GM12878 (cell line): ENCODE measurements around the gene FGR. TPM values are rescaled to one million over a fixed set of nuclear protein-coding genes. Genes with fewer than 3 reads are reported as not detected.
A peak's percentile ranks its signal among the peaks of the same experiment; 100 is the strongest.

Experiments used
- ATAC-seq: fragments of 200-7000 bp; cut with Tn5 transposase; 3 replicates; pipeline ENCODE4 v1.9.1; 2020; ENCODE audit warnings: mild to moderate bottlenecking, moderate library complexity
- BruUV-seq: library from RNA; stranded (reverse); fragments of 400-500 nt; replicated peaks from 2 replicates; lab custom pipeline; 2021; lab: Mats Ljungman, UMichigan
- CTCF ChIA-PET: fragments of 300-600 bp; sonication (Branson Sonifier 250); formaldehyde crosslinking; extraction: SDS; loops from one replicate; lab custom pipeline; 2021; ENCODE audit warnings: inconsistent platforms; lab: Yijun Ruan, JAX
- POLR2A ChIA-PET: fragments of 350-600 bp; formaldehyde crosslinking; extraction: SDS; loops from one replicate; lab custom pipeline; 2021; ENCODE audit warnings: inconsistent platforms; lab: Charles Lee
- RAD21 ChIA-PET: fragments of 300-600 bp; sonication (Branson Sonifier 250); formaldehyde crosslinking; loops from one replicate; lab custom pipeline; 2023; ENCODE audit warnings: antibody characterized with exemption; ENCODE audit not compliant: unreplicated experiment; lab: Charles Lee
- SMC1A ChIA-PET: fragments of 300-600 bp; sonication (Branson Sonifier 250); formaldehyde crosslinking; loops from one replicate; lab custom pipeline; 2023; ENCODE audit not compliant: unreplicated experiment, uncharacterized antibody; lab: Charles Lee
- DNase-seq: peaks from one replicate; pipeline ENCODE4 v3.0.0-alpha.2; 2011; ENCODE audit warnings: low read depth, low spot score
- FAIRE-seq: peaks from 3 replicates; lab custom pipeline; 2011; peaks lifted over from hg19 to GRCh38; lab: Jason Lieb, UNC
- H2AFZ ChIP-seq: 2 replicates; pipeline ENCODE4 v1.6.0; 2011; ENCODE audit warnings: low read depth, low read length, control low read depth; ENCODE audit not compliant: control insufficient read depth
- H3K27ac ChIP-seq: 2 replicates; pipeline ENCODE4 v1.5.1; 2011; ENCODE audit warnings: control low read depth; ENCODE audit not compliant: control insufficient read depth, insufficient read depth
- H3K27me3 ChIP-seq, 2 experiments: replicated peaks in 1 of 2; 2 replicates each; pipeline versions ENCODE4 v1.6.0 to v1.6.1; 2011; ENCODE audit warnings: low read length in 1 of 2; ENCODE audit not compliant: control insufficient read depth in 2 of 2, insufficient read depth in 2 of 2
- H3K36me3 ChIP-seq, 2 experiments: 2 replicates each; pipeline ENCODE4 v1.5.1; 2011; ENCODE audit warnings: low read length in 1 of 2; ENCODE audit not compliant: control insufficient read depth in 2 of 2, insufficient read depth in 2 of 2
- H3K4me1 ChIP-seq: 2 replicates; pipeline ENCODE4 v1.6.1; 2011; ENCODE audit warnings: mild to moderate bottlenecking, low read length, moderate library complexity, mixed read lengths; ENCODE audit not compliant: control insufficient read depth, insufficient read depth
- H3K4me2 ChIP-seq: 2 replicates; pipeline ENCODE4 v1.6.0; 2011; ENCODE audit warnings: control low read depth; ENCODE audit not compliant: control insufficient read depth, insufficient read depth
- H3K4me3 ChIP-seq: fragments of 200-600 bp; sonication (generic); 2 replicates; pipeline ENCODE4 v1.5.1; 2016
- H3K79me2 ChIP-seq: 2 replicates; pipeline ENCODE4 v1.6.0; 2011; ENCODE audit warnings: low read length; ENCODE audit not compliant: control insufficient read depth, insufficient read depth
- H3K9ac ChIP-seq: 2 replicates; pipeline ENCODE4 v1.8.0; 2011; ENCODE audit warnings: low read length, control low read depth, mixed read lengths; ENCODE audit not compliant: control insufficient read depth, insufficient read depth
- H3K9me3 ChIP-seq: replicated peaks from 3 replicates; pipeline ENCODE4 v1.5.1; 2011; ENCODE audit warnings: mild to moderate bottlenecking, low read length; ENCODE audit not compliant: control insufficient read depth, insufficient read depth
- H4K20me1 ChIP-seq: 2 replicates; pipeline ENCODE4 v1.6.0; 2011; ENCODE audit not compliant: control insufficient read depth, insufficient read depth
- CREM ChIP-seq: IDR thresholded peaks from 2 replicates; pipeline ENCODE4 v1.6.1; 2014; ENCODE audit warnings: antibody characterized with exemption, low read depth
- DPF2 ChIP-seq: fragments of 450-650 bp; IDR thresholded peaks from 2 replicates; pipeline ENCODE4 v1.6.1; 2017; ENCODE audit warnings: mild to moderate bottlenecking
- FOXK2 ChIP-seq: fragments of 450-650 bp; IDR thresholded peaks from 2 replicates; pipeline ENCODE4 v1.6.1; 2017; ENCODE audit warnings: mild to moderate bottlenecking, moderate library complexity
- HDAC6 ChIP-seq: fragments of 200-600 bp; sonication (generic); IDR thresholded peaks from one replicate; pipeline ENCODE4 v1.8.0; 2017; ENCODE audit warnings: antibody characterized with exemption; ENCODE audit not compliant: unreplicated experiment
- IRF4 ChIP-seq: IDR thresholded peaks from 2 replicates; pipeline ENCODE4 v1.6.1; 2011; ENCODE audit warnings: low read depth, low read length
- KLF5 ChIP-seq: fragments of 450-650 bp; IDR thresholded peaks from 2 replicates; pipeline ENCODE4 v1.6.1; 2014; ENCODE audit warnings: mild to moderate bottlenecking; ENCODE audit not compliant: partially characterized antibody
- MEF2B ChIP-seq: fragments of 450-650 bp; IDR thresholded peaks from 2 replicates; pipeline ENCODE4 v1.6.1; 2018; ENCODE audit warnings: mild to moderate bottlenecking, moderate library complexity; ENCODE audit not compliant: partially characterized antibody, poor library complexity, severe bottlenecking
- MYC ChIP-seq: IDR thresholded peaks from 2 replicates; pipeline ENCODE4 v1.6.1; 2011; ENCODE audit warnings: mild to moderate bottlenecking, low read length, moderate library complexity, inconsistent platforms; ENCODE audit not compliant: insufficient read depth, insufficient replicate concordance, insufficient read length, severe bottlenecking
- PAX5 ChIP-seq: IDR thresholded peaks from 2 replicates; pipeline ENCODE4 v1.6.1; 2011; ENCODE audit warnings: low read depth, low read length, borderline replicate concordance
- PAX8 ChIP-seq: fragments of 450-650 bp; IDR thresholded peaks from 2 replicates; pipeline ENCODE4 v1.6.1; 2017; ENCODE audit warnings: mild to moderate bottlenecking, moderate library complexity
- POLR2A ChIP-seq: IDR thresholded peaks from 2 replicates; pipeline ENCODE4 v1.6.1; 2011; ENCODE audit warnings: low read depth, mild to moderate bottlenecking, low read length
- POLR2AphosphoS2 ChIP-seq: IDR thresholded peaks from 2 replicates; pipeline ENCODE4 v1.6.1; 2011; ENCODE audit warnings: low read depth, mild to moderate bottlenecking, low read length, improper control_type of control experiment, moderate library complexity
- POLR2AphosphoS5 ChIP-seq: IDR thresholded peaks from 2 replicates; pipeline ENCODE4 v1.6.1; 2011; ENCODE audit warnings: mild to moderate bottlenecking, low read length, inconsistent platforms
- SIX5 ChIP-seq: IDR thresholded peaks from 2 replicates; pipeline ENCODE4 v1.6.1; 2011; ENCODE audit warnings: mild to moderate bottlenecking, low read depth, low read length, moderate library complexity; ENCODE audit not compliant: severe bottlenecking
- SMAD5 ChIP-seq: IDR thresholded peaks from 2 replicates; pipeline ENCODE4 v1.6.1; 2016; ENCODE audit warnings: antibody characterized with exemption, low read depth
- SMC3 ChIP-seq: IDR thresholded peaks from 2 replicates; pipeline ENCODE4 v1.6.1; 2011; ENCODE audit warnings: low read length, improper control_type of control experiment, borderline replicate concordance
- STAT1 ChIP-seq: fragments of 450-650 bp; conservative IDR thresholded peaks from 2 replicates; pipeline ENCODE4 v1.6.1; 2014; ENCODE audit warnings: antibody characterized with exemption, mild to moderate bottlenecking
- SUZ12 ChIP-seq: fragments of 200-600 bp; sonication (generic); IDR thresholded peaks from one replicate; pipeline ENCODE4 v1.6.1; 2018; ENCODE audit warnings: antibody characterized with exemption, mild to moderate bottlenecking; ENCODE audit not compliant: unreplicated experiment
- TAF1 ChIP-seq: IDR thresholded peaks from 2 replicates; pipeline ENCODE4 v1.6.1; 2011; ENCODE audit warnings: mild to moderate bottlenecking, low read depth, low read length, borderline replicate concordance
- TARDBP ChIP-seq: IDR thresholded peaks from 2 replicates; pipeline ENCODE4 v1.6.1; 2016; ENCODE audit warnings: borderline replicate concordance
- YY1 ChIP-seq: IDR thresholded peaks from 2 replicates; pipeline ENCODE4 v1.6.1; 2011; ENCODE audit warnings: low read depth, mild to moderate bottlenecking, low read length
- ZNF207 ChIP-seq: fragments of 450-650 bp; IDR thresholded peaks from 2 replicates; pipeline ENCODE4 v1.6.1; 2014; ENCODE audit warnings: antibody characterized with exemption, mild to moderate bottlenecking, borderline replicate concordance
- ZNF217 ChIP-seq: fragments of 450-650 bp; IDR thresholded peaks from 2 replicates; pipeline ENCODE4 v1.6.1; 2017; ENCODE audit warnings: antibody characterized with exemption, mild to moderate bottlenecking
- WGBS: methylation state at CpG from one replicate; pipeline ENCODE4 v1.1.6; 2016; ENCODE audit warnings: low lambda C conversion rate; ENCODE audit not compliant: insufficient replicate concordance, insufficient coverage; ENCODE audit errors: missing lambda C conversion rate; 5-methylcytosine and 5-hydroxymethylcytosine counted together
- in situ Hi-C: fragments of 300-500 bp; cut with MboI; formaldehyde crosslinking; loops from 9 replicates; pipeline ENCODE4 v1.14.3; 2018; ENCODE audit warnings: mixed read lengths
- intact Hi-C: fragments of 100-400 bp; cut with micrococcal nuclease; formaldehyde crosslinking; loops from one replicate; pipeline ENCODE4 v1.14.2; 2022; ENCODE audit not compliant: unreplicated experiment
- polyA plus RNA-seq, 11 experiments: library from polyadenylated mRNA; depleted of rRNA in 4 of 11; unstranded in 6 of 11; stranded (reverse) in 5 of 11; fragments of >200 nt; fragmentation: Nextera tagmentation in 4 of 11; fragmentation: Illumina TruSeq in 1 of 11; extraction: Ambion mirVana in 4 of 11; extraction: Trizol in 1 of 11; gene quantifications; 1 replicate in 1 of 11; 2 replicates in 10 of 11; pipeline versions ENCODE4 v1.2.1 to v1.2.3, GENCODE V29; 2011 to 2016; ENCODE audit warnings: inconsistent platforms in 2 of 11, missing spikeins in 2 of 11, low read depth in 1 of 11
- total RNA-seq, 4 experiments: library from RNA; depleted of rRNA in 3 of 4; stranded (reverse); fragments of >200 nt in 3 of 4; fragmentation: Illumina TruSeq in 1 of 4; extraction: Trizol in 1 of 4; gene quantifications; 2 replicates each; pipeline versions ENCODE4 v1.2.1 to v1.2.3, GENCODE V29; 2013 to 2021

Gene FGR
- total and polyA plus RNA-seq, 10 of the 15 experiments (the other 5 are each of a cell fraction or from before 2014, with no cell fraction given), result 10.9 to 193 (median 74.7) TPM

DNA sequence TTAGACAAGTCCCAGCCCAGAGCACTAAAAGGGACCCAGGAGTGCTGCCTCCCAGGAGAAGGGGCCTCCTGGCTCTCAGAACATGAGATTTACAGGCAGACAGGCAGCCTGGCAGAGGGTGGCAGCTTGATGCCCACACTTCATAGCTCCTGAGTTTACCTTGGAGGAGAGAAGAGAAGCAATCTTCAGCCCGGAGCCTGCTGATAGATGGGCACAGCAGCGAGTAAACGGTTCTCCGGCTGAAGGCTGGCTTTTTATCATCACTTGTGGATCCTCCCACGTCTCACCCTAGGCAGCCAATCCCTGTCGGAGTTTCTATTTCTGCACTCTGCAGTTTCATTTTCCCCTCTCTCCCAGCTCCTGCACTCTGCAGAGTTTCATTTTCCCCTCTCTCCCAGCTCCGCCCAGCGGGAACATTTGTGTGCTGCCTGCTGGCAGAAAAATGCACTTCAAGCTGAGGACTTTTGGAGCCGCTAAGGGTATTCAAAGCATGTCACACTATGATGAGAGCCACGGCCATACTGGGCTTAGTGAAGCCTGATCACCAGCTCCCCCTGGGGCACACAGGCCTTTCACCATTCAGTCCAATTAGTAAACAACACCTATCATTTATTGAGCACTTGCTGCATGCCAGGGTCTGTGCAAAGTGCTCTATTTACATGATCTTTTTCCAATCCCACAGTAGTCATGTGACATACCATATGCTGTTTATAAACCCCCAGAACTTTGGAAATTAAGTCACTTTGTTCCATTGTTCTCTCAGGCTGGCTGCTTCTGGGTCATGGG is 37.2 kb upstream of the FGR start, which contains the start of gene IFI6:
TSS of gene IFI6 (minus strand) at position 229 of the 786 bp plus-strand sequence. CDS start 2,878 bp downstream, outside the sequence.
- Histone ChIP-seq H3K36me3 (0 out of 4 replicates have a peak, but pooled peaks cover 0 to 5% of the 10 kb centered on the region in 2 experiments), H3K4me1 (peaks cover 9% of the 10 kb centered on the region), H3K9me3 (no peaks in the 10 kb centered on the region), H4K20me1 (no peaks in the 10 kb centered on the region), H3K27me3 (no peaks in the 10 kb centered on the region), H3K79me2 (peaks cover 18% of the 10 kb centered on the region), H3K9ac (peak within 1 kb of the TSS; percentile 84), H3K27ac (peak within 1 kb of the TSS; percentile 73), H2AFZ (peak within 1 kb of the TSS; percentile 79), H3K4me3 (peak within 1 kb of the TSS; percentile 89), H3K4me2 (peak within 1 kb of the TSS; percentile 92)
- ChIA-PET SMC1A (interaction anchor here (0.7 to 2.2 kb wide), 25 partner anchors 9 to 362 kb away, joined by 3 to 11 read pairs (median 3); partner anchors contain the start of genes FAM76A, PPP1R8 and STX12), RAD21 (interaction anchor here (0.6 to 5.0 kb wide), 18 partner anchors 10 to 227 kb away, joined by 3 to 51 read pairs (median 3); partner anchors contain the start of genes FAM76A, PPP1R8 and STX12), CTCF (interaction anchor here (0.7 to 4.1 kb wide), 17 partner anchors 10 to 528 kb away, joined by 3 to 63 read pairs (median 4); partner anchors contain the start of genes FAM76A, PPP1R8 and STX12), POLR2A (interaction anchor here (0.6 to 2.9 kb wide), 15 partner anchors 11 to 414 kb away, joined by 3 to 14 read pairs (median 5); partner anchors contain the start of genes FAM76A, PPP1R8 and STX12)
- peak; percentile 94 for ATAC-seq
- peak; percentile 86 for DNase-seq
- intact Hi-C loops (loop anchor here (2.0 to 5.0 kb wide), 3 partner anchors 53 to 160 kb away; partner anchors contain the start of genes FAM76A, PPP1R8 and STX12), in situ Hi-C loops (loop anchor here (5.0 kb wide), 1 partner anchor 50 kb away; no protein-coding TSS in a partner anchor)
- 0% methylated on average over 10 of the region's 10 CpGs for WGBS
- FAIRE-seq, result peak; percentile 99
- no TSS peak for BruUV-seq
- TF ChIP-seq PAX5 (no peak), SMAD5 (no peak), SIX5 (no peak), POLR2AphosphoS2 (peak; percentile 39; the same call in 1 of the 2 replicates), CREM (no peak), SUZ12 (no peak), FOXK2 (peak; percentile 46; the same call in 1 of the 2 replicates), STAT1 (0 out of 2 replicates have a peak, but pooled peaks have one; percentile 44), MYC (no peak), POLR2A (peak; percentile 91), YY1 (peak; percentile 39), SMC3 (no peak), MEF2B (peak; percentile 32), TARDBP (no peak), DPF2 (peak; percentile 20; the same call in 1 of the 2 replicates), TAF1 (peak; percentile 63; the same call in 1 of the 2 replicates), IRF4 (peak; percentile 55; the same call in 1 of the 2 replicates), ZNF207 (no peak), POLR2AphosphoS5 (peak; percentile 97), KLF5 (peak; percentile 20), ZNF217 (peak; percentile 35; the same call in 1 of the 2 replicates), HDAC6 (no peak), PAX8 (no peak)
